BE2C (cell line): ENCODE results near the gene RAB8B.

Source experiments
- DNase-seq: peaks from one replicate; pipeline ENCODE4 v3.0.0-alpha.2; 2020
- H3K27me3 ChIP-seq: fragments of 250-450 bp; sonication (Bioruptor Pico); 2 replicates; pipeline ENCODE4 v1.5.1; 2020; ENCODE audit warnings: mild to moderate bottlenecking
- H3K36me3 ChIP-seq: fragments of 250-450 bp; sonication (Bioruptor Pico); 2 replicates; pipeline ENCODE4 v1.5.1; 2020; ENCODE audit warnings: mild to moderate bottlenecking
- H3K4me1 ChIP-seq: fragments of 250-450 bp; sonication (Bioruptor Pico); 2 replicates; pipeline ENCODE4 v1.5.1; 2020
- H3K4me3 ChIP-seq: 2 replicates; pipeline ENCODE4 v1.5.1; 2011; ENCODE audit warnings: low read depth, low read length
- H3K9me3 ChIP-seq: fragments of 250-450 bp; sonication (Bioruptor Pico); 2 replicates; pipeline ENCODE4 v1.5.1; 2020
- TF ChIP-seq, protein P1 (sequence below): IDR thresholded peaks from 2 replicates; pipeline ENCODE4 v1.5.1; 2012; ENCODE audit warnings: mild to moderate bottlenecking, low read depth, low read length

Gene RAB8B

DNA sequence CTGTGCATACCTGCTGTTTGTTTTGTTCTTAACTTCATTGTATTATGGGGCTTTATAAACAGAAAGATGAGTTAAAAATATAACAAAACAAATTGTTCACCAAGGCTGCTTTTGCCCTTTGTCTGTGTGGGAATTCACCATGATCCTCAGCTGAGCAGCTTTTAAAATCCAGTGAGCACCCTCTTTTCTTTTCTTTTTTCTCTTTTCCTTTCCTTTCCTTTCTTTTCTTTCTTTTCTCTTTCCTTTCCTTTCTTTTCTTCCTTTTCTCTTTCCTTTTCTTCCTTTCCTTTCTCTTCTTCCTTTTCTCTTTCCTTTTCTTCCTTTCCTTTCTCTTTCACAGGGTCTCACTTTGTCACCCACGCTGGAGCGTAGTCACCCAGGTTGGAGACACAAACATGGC, 38.3 kb downstream of the RAB8B start:
- Histone ChIP-seq H3K4me1 (peaks cover 5% of the 10 kb centered on the region), H3K4me3 (no peak overlapping the region)

DNA sequence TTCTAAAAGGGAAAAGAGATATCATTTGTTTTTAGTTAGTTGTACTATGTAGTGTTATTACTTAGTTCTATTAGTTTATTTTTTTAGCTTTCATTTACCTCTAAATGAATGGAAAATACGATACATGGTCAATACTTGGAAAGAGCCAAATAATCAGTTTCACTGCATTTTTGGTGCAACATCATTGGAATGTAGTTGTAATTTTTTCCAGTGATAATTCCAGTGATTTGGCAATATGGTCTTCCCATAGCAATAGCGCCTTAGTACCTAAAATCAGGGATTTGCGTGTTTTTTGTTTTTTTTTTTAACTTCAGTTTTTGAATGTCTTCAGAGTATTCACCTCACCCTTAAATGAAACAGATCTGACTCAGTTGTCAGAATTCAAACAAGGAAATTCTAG, 41.8 kb downstream of the RAB8B start:
- DNase-seq: no peak
- Histone ChIP-seq H3K36me3 (no peaks in the 10 kb centered on the region), H3K4me3 (no peak overlapping the region), H3K4me1 (peaks cover 5% of the 10 kb centered on the region), H3K27me3 (no peaks in the 10 kb centered on the region), H3K9me3 (no peaks in the 10 kb centered on the region)
- TF ChIP-seq, protein P1, sequence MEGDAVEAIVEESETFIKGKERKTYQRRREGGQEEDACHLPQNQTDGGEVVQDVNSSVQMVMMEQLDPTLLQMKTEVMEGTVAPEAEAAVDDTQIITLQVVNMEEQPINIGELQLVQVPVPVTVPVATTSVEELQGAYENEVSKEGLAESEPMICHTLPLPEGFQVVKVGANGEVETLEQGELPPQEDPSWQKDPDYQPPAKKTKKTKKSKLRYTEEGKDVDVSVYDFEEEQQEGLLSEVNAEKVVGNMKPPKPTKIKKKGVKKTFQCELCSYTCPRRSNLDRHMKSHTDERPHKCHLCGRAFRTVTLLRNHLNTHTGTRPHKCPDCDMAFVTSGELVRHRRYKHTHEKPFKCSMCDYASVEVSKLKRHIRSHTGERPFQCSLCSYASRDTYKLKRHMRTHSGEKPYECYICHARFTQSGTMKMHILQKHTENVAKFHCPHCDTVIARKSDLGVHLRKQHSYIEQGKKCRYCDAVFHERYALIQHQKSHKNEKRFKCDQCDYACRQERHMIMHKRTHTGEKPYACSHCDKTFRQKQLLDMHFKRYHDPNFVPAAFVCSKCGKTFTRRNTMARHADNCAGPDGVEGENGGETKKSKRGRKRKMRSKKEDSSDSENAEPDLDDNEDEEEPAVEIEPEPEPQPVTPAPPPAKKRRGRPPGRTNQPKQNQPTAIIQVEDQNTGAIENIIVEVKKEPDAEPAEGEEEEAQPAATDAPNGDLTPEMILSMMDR: no peak

More for the DNA sequence above, 38.3 kb downstream of the RAB8B start:
- DNase-seq: no peak
- no peaks in the 10 kb centered on the region for H3K27me3 ChIP-seq
- H3K36me3 ChIP-seq: no peaks in the 10 kb centered on the region
- H3K9me3 ChIP-seq: no peaks in the 10 kb centered on the region
- TF ChIP-seq, protein P1: no peak

DNA sequence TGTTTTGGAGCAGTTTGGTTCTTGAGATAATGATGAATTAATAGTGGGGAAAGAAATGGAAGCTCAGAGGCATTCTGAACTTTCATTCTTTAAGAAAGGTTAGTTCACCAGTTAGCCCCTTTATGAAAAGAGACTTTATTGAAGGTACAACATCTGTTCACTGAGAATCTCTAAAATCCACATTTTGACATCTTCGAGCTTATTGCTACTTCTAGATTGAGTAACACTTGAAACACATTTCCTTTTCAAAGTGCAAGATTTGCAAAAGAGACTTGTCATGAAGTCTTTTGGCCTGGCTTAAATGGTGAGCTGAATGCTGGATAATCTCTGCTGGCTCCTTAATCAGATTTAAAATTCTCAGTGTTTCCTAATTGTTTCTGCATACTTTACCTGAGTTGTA, 42.3 kb downstream of the RAB8B start:
- H3K4me3 ChIP-seq: no peak overlapping the region
- H3K4me1 ChIP-seq: peaks cover 5% of the 10 kb centered on the region
- DNase-seq: no peak
- no peaks in the 10 kb centered on the region for H3K27me3 ChIP-seq
- H3K9me3 ChIP-seq: no peaks in the 10 kb centered on the region
- TF ChIP-seq, protein P1: no peak
- no peaks in the 10 kb centered on the region for H3K36me3 ChIP-seq

DNA sequence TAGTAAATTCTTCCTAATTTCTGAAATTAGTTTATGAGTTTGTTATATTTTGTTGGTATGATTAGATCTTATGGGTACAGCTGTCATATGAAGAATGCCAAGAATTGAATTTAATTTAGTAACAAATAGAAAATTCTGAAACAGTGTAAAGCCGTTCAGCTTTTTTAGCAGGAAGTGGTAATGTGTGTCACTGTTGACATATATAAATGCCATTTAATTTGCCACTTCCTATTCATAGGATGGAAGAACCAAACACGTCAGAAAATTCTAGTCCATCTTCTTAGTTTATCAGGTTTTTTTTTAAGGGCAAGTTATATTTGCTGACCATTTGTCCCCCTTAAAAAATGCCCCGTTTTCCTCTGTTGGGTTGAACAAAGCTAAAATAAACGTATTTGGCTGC, 43.0 kb downstream of the RAB8B start:
- no peak for DNase-seq
- peaks cover 5% of the 10 kb centered on the region for H3K4me1 ChIP-seq
- no peaks in the 10 kb centered on the region for H3K9me3 ChIP-seq
- H3K27me3 ChIP-seq: no peaks in the 10 kb centered on the region
- no peaks in the 10 kb centered on the region for H3K36me3 ChIP-seq
- H3K4me3 ChIP-seq: no peak overlapping the region
- TF ChIP-seq, protein P1: no peak

DNA sequence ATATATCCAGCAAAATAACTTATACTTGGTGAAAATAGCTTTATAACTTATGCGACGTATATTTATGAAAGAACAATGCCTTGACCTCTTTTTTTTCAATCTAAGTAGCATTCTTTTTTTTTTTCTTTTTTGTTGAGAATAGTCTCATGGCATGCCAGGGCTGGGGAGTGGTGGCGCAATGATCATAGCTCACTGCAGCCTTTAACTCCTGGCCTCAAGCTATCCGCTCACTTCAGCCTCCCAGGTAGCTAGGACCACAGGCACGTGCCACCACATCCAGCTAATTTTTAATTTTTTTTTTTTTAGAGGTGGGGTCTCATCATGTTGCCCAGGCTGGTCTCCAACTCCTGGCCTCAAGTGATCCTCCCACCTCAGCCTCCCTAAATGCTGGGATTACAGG, 43.5 kb downstream of the RAB8B start:
- Histone ChIP-seq H3K4me1 (peaks cover 5% of the 10 kb centered on the region), H3K4me3 (no peak overlapping the region), H3K9me3 (no peaks in the 10 kb centered on the region), H3K36me3 (no peaks in the 10 kb centered on the region), H3K27me3 (no peaks in the 10 kb centered on the region)
- DNase-seq: no peak
- TF ChIP-seq, protein P1: no peak

DNA sequence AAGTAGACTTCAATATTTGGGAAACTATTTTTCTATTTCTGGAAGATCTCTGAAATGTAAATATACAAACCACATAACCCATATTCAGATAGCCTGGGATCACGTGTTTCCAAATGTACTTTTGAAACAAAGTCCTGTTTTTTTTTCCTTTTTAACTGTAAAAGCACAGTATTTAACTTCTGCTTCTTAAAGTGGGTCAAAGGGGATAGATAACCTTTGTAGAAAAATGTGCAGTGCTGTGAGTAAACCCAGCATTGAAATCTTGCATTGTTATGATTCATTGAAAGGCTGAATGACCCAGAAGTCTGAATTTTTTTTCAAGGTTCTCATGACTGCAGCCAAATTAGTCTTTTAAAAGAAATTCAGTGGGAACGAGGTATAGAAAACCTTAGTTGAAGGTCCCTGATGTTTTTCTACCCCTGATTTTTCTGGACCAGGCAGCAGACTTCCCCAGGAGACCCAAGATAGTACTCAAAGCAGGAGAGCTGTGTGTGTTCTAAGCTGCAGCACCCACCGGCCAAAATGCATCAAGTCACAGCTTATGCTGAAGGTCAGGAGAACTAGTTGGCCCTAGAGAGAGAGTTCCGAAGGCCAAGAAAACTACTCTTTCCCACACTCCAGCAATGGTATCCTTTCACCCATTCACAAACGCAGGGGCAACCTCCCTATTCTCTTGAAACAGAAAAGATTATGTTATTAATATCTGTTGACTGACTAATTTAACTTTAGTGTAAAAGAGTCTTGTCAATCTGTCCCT, 44.4 kb downstream of the RAB8B start:
- Histone ChIP-seq H3K36me3 (no peaks in the 10 kb centered on the region), H3K4me3 (no peak overlapping the region), H3K4me1 (no peaks in the 10 kb centered on the region; the same call in 1 of the 2 replicates), H3K9me3 (no peaks in the 10 kb centered on the region), H3K27me3 (no peaks in the 10 kb centered on the region)
- TF ChIP-seq, protein P1: no peak
- DNase-seq: no peak
